HG03520 (cell line): Measurements from ENCODE around the gene IRF6.

ENCODE experiments used
- ATAC-seq: cut with Tn5 transposase; IDR thresholded peaks from one replicate; pipeline ENCODE4 v1.9.1; 2021; ENCODE audit warnings: mild to moderate bottlenecking, moderate library complexity; ENCODE audit not compliant: unreplicated experiment

The IRF6 gene

DNA sequence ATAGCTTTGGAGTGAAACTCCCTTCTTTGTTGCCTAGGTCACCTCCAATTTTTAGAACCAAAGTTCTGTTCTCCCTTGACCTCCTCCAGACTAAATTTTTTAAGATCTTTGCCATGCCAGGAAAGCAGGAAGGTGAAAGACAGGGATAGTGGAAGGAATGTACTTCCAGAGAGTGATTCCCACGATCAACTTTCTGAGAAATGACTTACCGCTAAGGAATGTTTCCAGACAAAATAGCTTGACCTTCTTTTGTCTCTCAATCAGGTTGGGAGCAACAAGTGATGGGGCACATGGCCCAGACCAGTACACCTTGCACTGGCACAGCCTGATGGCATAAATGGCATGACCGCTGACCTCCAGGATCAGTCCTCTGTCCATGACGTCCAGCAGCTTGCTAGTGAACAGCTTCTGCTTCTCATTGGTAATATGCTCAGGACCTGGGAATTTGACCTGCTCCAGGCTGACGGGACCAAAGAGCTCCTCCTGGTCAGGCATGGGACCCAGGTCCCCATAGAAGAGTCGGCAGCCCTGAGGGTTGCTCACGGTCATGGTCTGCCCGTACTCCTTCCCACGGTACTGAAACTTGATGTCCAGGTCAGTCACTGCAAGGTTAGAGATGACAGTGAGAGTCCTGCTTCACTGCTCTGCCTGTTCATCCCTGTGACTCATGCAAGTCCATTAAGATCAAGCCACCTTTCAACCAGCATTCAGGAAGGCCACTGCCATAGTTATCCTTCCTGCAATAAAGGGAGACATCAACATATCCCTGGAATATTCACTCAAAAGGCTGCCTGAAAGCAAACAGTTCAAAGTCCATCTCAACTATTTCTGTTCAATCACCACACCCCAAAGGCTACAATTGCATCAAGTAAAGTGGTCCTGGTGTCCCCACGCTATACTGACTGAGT, 15.4 kb downstream of the IRF6 start:
- ATAC-seq = no peak

GRCh38 chr1:209789245-209789644, 16.7 kb downstream of the IRF6 start:
- ATAC-seq = no peak

- no peak for ATAC-seq
Observed at GRCh38 chr1:209787551-209787950, 18.4 kb downstream of the IRF6 start.

- ATAC-seq = no peak
Observed at GRCh38 chr1:209786146-209786545, 19.8 kb downstream of the IRF6 start.

DNA sequence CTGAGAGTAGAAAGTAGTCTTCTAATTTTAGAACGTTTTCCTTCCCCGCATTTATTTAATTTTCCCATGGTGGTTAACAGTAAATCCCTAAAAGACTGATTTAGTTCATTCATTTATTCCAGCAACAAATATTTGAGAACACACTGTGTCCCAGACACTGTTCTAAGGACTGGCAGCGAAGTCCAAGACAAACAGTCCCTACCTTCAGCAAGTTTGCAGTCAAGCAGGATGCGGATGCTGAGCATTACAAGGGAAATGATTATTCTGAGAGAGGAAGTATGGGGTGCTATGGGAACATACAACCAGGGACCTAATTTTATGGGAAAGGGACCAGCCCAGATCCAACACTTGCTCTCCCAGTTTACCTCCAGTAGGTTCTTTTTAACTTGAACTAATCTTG, 20.4 kb downstream of the IRF6 start:
- no peak for ATAC-seq

DNA sequence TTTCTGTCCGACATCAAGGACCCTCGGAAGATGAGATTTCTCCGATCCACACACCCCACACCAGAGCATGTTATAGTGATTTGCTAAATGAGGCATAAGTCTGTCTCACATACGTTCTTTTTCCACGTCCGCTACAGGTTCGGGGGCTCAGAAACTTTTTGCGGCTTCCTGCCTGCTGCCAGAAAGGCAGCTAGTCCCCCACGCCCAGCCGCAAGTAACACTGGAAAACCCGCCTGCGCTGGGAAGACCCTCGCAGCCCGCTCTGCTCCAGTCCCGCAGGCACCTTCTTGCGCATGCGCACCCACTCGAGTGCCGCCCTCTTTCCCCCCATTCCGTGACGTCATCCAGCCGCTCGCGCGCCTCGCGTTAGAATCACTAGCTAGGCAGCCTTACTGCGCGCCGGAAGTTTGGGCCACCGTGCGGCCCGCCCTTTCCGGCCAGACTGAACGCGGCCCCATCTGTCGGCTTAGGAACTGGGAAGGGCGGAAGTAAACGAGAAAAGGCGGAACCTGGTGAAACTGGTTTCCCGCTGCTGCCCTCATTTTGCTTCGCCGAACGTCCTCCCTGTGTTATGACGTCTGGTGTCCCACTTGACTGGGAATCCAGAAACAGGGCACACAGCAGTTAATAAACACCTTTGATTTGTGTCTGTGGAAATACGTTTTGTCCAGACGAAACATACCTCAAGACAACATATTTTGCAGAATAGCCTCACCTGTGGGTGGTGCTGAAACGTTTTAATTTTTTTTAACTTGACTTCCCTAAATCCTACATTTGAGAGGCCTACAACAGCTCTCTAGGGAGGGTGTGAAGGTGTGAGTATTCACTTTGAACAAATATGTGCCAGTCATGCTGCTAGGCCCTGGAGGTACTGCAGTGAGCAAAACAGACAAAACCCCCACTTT, 21.4 kb downstream of the IRF6 start, which contains the start of gene C1orf74:
Gene C1orf74, minus strand, starts transcription at position 295 of the 905 bp plus-strand sequence. CDS start 925 bp downstream, outside the sequence.
- peak; percentile 99 for ATAC-seq

- no peak for ATAC-seq
Observed at GRCh38 chr1:209783386-209783785, 22.6 kb downstream of the IRF6 start.

DNA sequence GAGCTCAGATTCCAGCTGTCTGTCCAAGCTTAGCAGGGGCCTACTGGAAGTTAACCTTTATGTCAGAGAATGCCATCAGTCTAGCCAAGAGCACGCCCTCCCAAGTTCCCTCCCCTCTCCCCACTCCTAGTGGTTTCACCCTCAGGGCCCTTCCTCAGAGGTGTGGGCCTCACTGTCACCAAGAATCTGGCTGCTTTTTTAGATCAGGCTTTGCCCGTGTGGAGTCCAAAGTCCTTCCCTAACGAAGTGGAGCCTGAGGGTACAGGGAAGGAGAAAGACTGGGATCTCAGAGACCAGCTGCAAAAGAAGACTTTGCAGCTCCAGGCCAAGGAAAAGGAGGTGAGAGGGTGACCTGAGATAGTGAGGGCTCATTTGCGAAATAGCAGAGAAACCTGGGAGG, 25.7 kb downstream of the IRF6 start:
- ATAC-seq = no peak

- no peak for ATAC-seq
Observed at GRCh38 chr1:209778102-209778501, 27.8 kb downstream of the IRF6 start.

DNA sequence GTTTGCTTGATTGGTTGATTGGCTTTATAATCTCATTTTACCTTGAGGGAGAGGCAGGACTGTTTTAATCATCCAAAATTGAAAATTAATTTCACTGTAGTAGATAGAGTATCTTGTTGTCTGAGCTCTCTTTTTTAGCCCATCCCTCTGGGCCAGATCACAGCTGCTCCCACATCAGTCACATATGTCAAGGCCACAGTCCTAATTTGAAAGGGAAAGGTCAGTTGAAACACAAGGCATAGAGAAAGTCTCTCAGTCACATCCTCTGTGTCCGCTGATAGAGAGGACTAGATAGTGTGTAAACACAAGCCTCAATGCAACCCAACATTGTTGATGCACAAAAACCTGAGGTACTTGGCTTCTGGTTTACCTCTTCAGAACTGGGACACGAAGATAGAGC, 28.4 kb downstream of the IRF6 start:
- no peak for ATAC-seq

- ATAC-seq = no peak
Observed at GRCh38 chr1:209775678-209776077, 30.3 kb downstream of the IRF6 start.

- ATAC-seq = no peak
Observed at GRCh38 chr1:209774592-209774991, 31.4 kb downstream of the IRF6 start.

DNA sequence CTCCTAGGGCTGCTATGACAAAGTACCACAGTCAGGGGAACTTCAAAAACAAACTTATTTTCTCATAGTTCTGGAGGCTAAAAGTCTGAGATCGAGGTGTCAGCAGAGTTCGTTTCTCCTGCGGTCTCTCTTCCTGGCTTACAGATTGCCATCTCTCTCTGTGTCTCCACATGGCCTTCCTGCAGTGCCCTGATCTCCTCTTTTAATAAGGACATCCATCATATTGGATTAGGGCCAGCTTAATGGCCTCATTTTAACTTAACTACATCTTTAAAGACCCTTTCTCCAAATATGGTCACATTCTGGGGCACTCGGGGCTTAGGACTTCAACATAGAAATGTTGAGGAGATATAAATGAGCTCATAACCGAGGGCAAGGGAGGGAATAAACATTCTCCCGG, 33.8 kb downstream of the IRF6 start:
- ATAC-seq = no peak

- ATAC-seq = no peak
Observed at GRCh38 chr1:209770636-209771415, 35.1 kb downstream of the IRF6 start.

DNA sequence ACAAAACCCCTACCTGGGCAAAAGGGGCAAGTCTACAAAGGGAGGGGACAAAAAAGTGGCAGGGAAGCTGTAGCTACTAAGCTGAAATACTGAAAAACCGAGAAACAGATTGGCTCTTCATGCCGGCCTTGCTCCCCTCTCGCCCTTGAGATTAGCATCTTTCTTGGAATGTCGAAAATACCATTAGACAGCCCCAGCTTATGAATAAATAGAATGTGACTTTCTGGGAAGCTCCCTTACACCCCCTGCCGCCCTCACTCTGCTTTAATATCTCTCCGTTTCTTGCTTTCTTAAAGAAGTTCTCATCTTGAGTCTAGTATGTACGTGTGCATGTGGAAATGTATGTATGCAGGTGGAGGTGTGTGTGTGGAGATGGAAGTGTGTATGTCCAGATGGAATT, 36.0 kb downstream of the IRF6 start:
- ATAC-seq = no peak

DNA sequence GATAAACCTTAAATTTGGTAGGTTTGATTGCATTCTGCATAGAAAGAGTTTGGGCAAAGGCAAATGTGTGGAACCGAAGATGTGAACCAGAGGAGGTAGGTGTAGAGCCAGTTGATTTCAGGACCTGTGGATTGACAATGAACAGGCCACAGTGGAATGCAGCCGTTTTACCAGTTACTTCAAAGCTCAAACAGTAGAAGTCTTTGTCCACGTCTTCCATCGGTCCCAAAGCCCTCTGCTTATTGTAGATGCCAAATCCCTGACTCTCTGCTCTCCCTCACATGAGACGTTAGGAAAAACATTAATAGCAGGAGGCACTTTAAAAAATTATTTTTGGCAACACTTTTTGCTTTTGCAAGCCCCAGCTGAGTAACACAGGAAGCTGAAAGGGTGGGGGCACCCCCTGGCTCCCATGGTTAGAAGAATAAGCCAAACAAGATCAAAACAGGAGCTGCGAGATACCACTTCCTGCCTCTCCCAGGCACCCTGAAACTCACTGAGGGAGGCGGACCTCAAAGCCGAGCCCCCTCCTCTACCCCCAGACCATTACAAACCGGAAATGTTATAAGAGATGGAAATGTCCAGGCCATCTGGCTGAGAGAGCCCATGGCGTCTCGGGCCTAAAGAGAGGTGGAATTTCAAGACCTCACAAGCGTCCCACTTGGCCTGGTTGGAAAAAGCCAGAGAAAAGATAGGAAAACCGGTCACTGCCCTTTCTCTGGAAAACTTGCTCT, 36.6 kb downstream of the IRF6 start:
- peak; percentile 60 for ATAC-seq

GRCh38 chr1:209768354-209768774, 37.6 kb downstream of the IRF6 start:
- peak; percentile 88 for ATAC-seq

DNA sequence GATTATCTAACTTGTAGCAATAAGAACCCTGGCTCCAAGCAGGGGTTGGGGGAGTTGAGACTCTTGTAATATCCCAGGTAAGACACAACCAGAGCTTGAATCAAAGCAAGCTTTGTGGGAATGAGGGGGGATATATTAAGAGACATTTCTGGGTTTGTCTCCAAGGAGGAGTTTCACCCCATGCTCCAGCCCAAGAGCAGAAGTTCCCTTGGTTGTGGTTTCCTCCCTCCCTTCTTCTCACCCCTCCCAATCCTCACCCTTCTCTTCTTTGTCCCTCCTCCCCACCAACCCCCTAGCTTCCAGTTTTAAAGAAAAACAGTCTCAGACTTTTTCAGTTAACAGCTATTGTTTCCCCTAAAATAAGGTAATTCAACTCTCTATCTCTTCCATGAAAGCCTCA, 38.2 kb downstream of the IRF6 start:
- no peak for ATAC-seq

DNA sequence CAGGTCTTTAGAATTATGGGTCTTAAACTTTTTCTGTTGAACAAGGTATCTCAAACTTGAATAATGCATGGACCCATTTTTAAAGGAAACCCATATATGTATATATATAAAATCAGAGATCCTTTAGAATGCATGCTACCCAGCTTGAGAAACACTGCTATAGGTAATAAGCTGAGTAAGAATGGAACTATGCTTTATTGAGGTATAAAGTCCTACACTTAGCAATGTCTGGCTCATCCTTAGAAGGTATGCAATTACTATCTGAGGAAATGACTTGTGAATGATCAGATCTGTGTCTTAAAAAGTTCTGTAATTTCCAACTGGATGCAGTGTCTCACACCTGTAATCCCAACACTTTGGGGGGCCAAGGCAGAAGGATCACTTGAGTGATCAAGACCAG, 38.8 kb downstream of the IRF6 start:
- no peak for ATAC-seq

DNA sequence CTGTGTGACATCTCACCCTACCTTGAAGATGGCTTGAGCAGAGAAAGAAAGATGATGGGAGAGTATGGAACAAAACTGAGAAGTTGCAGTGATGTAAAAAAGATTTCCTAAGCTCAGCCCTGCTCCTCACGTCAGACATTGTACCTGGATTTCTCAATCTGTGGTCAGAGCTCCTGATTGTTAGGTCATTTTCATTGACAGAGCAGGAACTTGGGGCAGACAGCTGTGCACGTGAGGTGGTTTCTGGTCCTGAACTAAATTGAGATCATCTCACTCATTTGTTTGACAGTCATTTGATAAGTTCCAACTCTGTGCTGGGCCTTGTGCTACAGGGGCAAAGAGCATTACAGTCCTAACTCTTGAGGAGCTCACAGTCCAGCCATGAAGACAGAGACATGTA, 39.9 kb downstream of the IRF6 start:
- ATAC-seq = no peak
